ENCODE data around the gene TIMM44. TPM values are rescaled to one million over a fixed set of nuclear protein-coding genes. Genes with fewer than 3 reads are reported as not detected.

The TIMM44 gene
- total RNA-seq, 1 donor: 57.9 TPM

- no peak for DNase-seq (ENCODE audit: low read depth)
- no peak for TF ChIP-seq CTCF (IDR thresholded peaks at IDR 0.05; ENCODE audit: insufficient read depth, low read depth, low read length)
- no peak overlapping the region for H3K4me3 ChIP-seq (ENCODE audit: low read depth, low read length)
Measured at GRCh38 chr19:7969555-7969939, 26.1 kb upstream of the TIMM44 start.

GRCh38 chr19:7968796-7969554 lies 25.5 kb upstream of the TIMM44 start:
- TF ChIP-seq CTCF (IDR thresholded peaks at IDR 0.05; ENCODE audit: insufficient read depth, low read depth, low read length): no peak
- peak; percentile 10 for DNase-seq (ENCODE audit: low read depth)
- H3K4me3 ChIP-seq (ENCODE audit: low read depth, low read length): no peak overlapping the region

- no peak for TF ChIP-seq CTCF (IDR thresholded peaks at IDR 0.05; ENCODE audit: insufficient read depth, low read depth, low read length)
- no peak for DNase-seq (ENCODE audit: low read depth)
- no peak overlapping the region for H3K4me3 ChIP-seq (ENCODE audit: low read depth, low read length)
Measured at GRCh38 chr19:7968008-7968795, 24.7 kb upstream of the TIMM44 start.

- no peak overlapping the region for H3K4me3 ChIP-seq (ENCODE audit: low read depth, low read length)
- TF ChIP-seq CTCF (IDR thresholded peaks at IDR 0.05; ENCODE audit: insufficient read depth, low read depth, low read length): no peak
- DNase-seq (ENCODE audit: low read depth): no peak
Measured at GRCh38 chr19:7965921-7966665, 22.6 kb upstream of the TIMM44 start.

- no peak overlapping the region for H3K4me3 ChIP-seq (ENCODE audit: low read depth, low read length)
- no peak for TF ChIP-seq CTCF (IDR thresholded peaks at IDR 0.05; ENCODE audit: insufficient read depth, low read depth, low read length)
- DNase-seq (ENCODE audit: low read depth): no peak
Measured at GRCh38 chr19:7965259-7965841, 21.9 kb upstream of the TIMM44 start.

GRCh38 chr19:7963566-7963965 lies 20.1 kb upstream of the TIMM44 start:
- TF ChIP-seq CTCF (IDR thresholded peaks at IDR 0.05; ENCODE audit: insufficient read depth, low read depth, low read length): no peak
- no peak overlapping the region for H3K4me3 ChIP-seq (ENCODE audit: low read depth, low read length)
- no peak for DNase-seq (ENCODE audit: low read depth)
